A673 (cell line): ENCODE measurements around the gene TOM1L2. TPM values are rescaled to one million over a fixed set of nuclear protein-coding genes. Genes with fewer than 3 reads are reported as not detected.

Source experiments
- BruUV-seq: library from RNA; stranded (reverse); fragments of 400-500 nt; replicated peaks from 2 replicates; lab custom pipeline; 2021; lab: Mats Ljungman, UMichigan
- CTCF ChIA-PET: fragments of 300-600 bp; sonication (Branson Sonifier 250); formaldehyde crosslinking; loops from one replicate; lab custom pipeline; 2022; ENCODE audit warnings: antibody characterized with exemption; lab: Charles Lee
- POLR2A ChIA-PET: fragments of 300-600 bp; sonication (Branson Sonifier 250); formaldehyde crosslinking; loops from one replicate; lab custom pipeline; 2022; ENCODE audit warnings: antibody characterized with exemption; ENCODE audit not compliant: low non-redundant PET; lab: Charles Lee
- DNase-seq: peaks from one replicate; pipeline ENCODE4 v3.0.0-alpha.2; 2015; ENCODE audit warnings: low spot score
- H3K27ac ChIP-seq: fragments of 200-600 bp; sonication (generic); 2 replicates; pipeline ENCODE4 v1.5.1; 2016; ENCODE audit warnings: mixed run types, low read depth, mild to moderate bottlenecking, mixed read lengths, antibody characterized with exemption, low read length; ENCODE audit not compliant: poor library complexity, severe bottlenecking
- H3K27me3 ChIP-seq: fragments of 200-600 bp; sonication (generic); replicated peaks from 2 replicates; pipeline ENCODE4 v1.6.1; 2017; ENCODE audit warnings: mixed run types, low read depth, mild to moderate bottlenecking, mixed read lengths, antibody characterized with exemption, low read length; ENCODE audit not compliant: insufficient read depth, poor library complexity
- H3K36me3 ChIP-seq: fragments of 200-600 bp; sonication (generic); 2 replicates; pipeline ENCODE4 v1.6.1; 2016; ENCODE audit warnings: mixed run types, mild to moderate bottlenecking, mixed read lengths, antibody characterized with exemption, low read length; ENCODE audit not compliant: insufficient read depth, poor library complexity, severe bottlenecking
- H3K4me1 ChIP-seq: fragments of 200-600 bp; sonication (generic); 2 replicates; pipeline ENCODE4 v1.6.1; 2017; ENCODE audit warnings: mixed run types, mild to moderate bottlenecking, mixed read lengths, antibody characterized with exemption, low read length; ENCODE audit not compliant: insufficient read depth, poor library complexity, severe bottlenecking
- H3K4me3 ChIP-seq: fragments of 200-600 bp; sonication (generic); 2 replicates; pipeline ENCODE4 v1.5.1; 2016; ENCODE audit warnings: low read depth, mixed run types, mild to moderate bottlenecking, mixed read lengths, low read length; ENCODE audit not compliant: poor library complexity, severe bottlenecking
- H3K9me3 ChIP-seq: fragments of 200-600 bp; sonication (generic); 2 replicates; pipeline ENCODE4 v1.6.1; 2016; ENCODE audit warnings: mixed run types, low read depth, mild to moderate bottlenecking, mixed read lengths, antibody characterized with exemption, low read length; ENCODE audit not compliant: poor library complexity, severe bottlenecking
- EZH2 ChIP-seq: fragments of 200-600 bp; sonication (generic); IDR thresholded peaks from 2 replicates; pipeline ENCODE4 v1.6.1; 2017; ENCODE audit warnings: borderline replicate concordance, low read depth, mild to moderate bottlenecking, mixed read lengths, antibody characterized with exemption, low read length; ENCODE audit not compliant: poor library complexity, severe bottlenecking
- intact Hi-C: fragments of 100-400 bp; cut with micrococcal nuclease; formaldehyde crosslinking; loops from one replicate; pipeline ENCODE4 v1.10.0; 2022; ENCODE audit not compliant: unreplicated experiment
- total RNA-seq: library from RNA; stranded (reverse); gene quantifications from 2 replicates; pipeline ENCODE4 v1.2.3, GENCODE V29; 2021
- TF ChIP-seq, protein P1 (sequence below): fragments of 300-800, 200-600 bp; sonication (generic); conservative IDR thresholded peaks from 2 replicates; pipeline ENCODE4 v1.5.1; 2017; ENCODE audit warnings: low read depth, mild to moderate bottlenecking, antibody characterized with exemption, low read length, moderate library complexity, mixed read lengths

The TOM1L2 gene
- total RNA-seq, 1 experiment from 2014 or later: 10.0 TPM

- ChIA-PET CTCF (no interaction called here), POLR2A (no interaction called here)
- no peak for TF ChIP-seq EZH2
- TF ChIP-seq, protein P1, sequence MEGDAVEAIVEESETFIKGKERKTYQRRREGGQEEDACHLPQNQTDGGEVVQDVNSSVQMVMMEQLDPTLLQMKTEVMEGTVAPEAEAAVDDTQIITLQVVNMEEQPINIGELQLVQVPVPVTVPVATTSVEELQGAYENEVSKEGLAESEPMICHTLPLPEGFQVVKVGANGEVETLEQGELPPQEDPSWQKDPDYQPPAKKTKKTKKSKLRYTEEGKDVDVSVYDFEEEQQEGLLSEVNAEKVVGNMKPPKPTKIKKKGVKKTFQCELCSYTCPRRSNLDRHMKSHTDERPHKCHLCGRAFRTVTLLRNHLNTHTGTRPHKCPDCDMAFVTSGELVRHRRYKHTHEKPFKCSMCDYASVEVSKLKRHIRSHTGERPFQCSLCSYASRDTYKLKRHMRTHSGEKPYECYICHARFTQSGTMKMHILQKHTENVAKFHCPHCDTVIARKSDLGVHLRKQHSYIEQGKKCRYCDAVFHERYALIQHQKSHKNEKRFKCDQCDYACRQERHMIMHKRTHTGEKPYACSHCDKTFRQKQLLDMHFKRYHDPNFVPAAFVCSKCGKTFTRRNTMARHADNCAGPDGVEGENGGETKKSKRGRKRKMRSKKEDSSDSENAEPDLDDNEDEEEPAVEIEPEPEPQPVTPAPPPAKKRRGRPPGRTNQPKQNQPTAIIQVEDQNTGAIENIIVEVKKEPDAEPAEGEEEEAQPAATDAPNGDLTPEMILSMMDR: no peak
- DNase-seq: no peak
- BruUV-seq: no TSS peak
- H3K9me3 ChIP-seq: no peaks in the 10 kb centered on the region
- H3K4me3 ChIP-seq: no peak overlapping the region
- no peaks in the 10 kb centered on the region for H3K27me3 ChIP-seq
- no peaks in the 10 kb centered on the region for H3K36me3 ChIP-seq
- H3K27ac ChIP-seq: no peak overlapping the region
- no peaks in the 10 kb centered on the region for H3K4me1 ChIP-seq
- intact Hi-C loops: no loop called here
These were observed 11.6 kb downstream of the TOM1L2 start for GRCh38 chr17:17960500-17961030.

- BruUV-seq: no TSS peak
- H3K4me3 ChIP-seq: no peak overlapping the region
- POLR2A ChIA-PET: no interaction called here
These were observed 12.5 kb downstream of the TOM1L2 start for GRCh38 chr17:17959520-17960361.

GRCh38 chr17:17958982-17959381, 13.2 kb downstream of the TOM1L2 start:
- BruUV-seq: no TSS peak
- intact Hi-C loops: no loop called here
- Histone ChIP-seq H3K9me3 (no peaks in the 10 kb centered on the region), H3K27me3 (no peaks in the 10 kb centered on the region), H3K27ac (no peak overlapping the region), H3K4me3 (no peak overlapping the region), H3K4me1 (no peaks in the 10 kb centered on the region), H3K36me3 (no peaks in the 10 kb centered on the region)
- no peak for DNase-seq
- CTCF ChIA-PET: no interaction called here
- POLR2A ChIA-PET: no interaction called here
- TF ChIP-seq EZH2: no peak
- TF ChIP-seq, protein P1: no peak

More at GRCh38 chr17:17959520-17960361, 12.5 kb downstream of the TOM1L2 start:
- TF ChIP-seq EZH2: no peak
- TF ChIP-seq, protein P1: no peak
- no peaks in the 10 kb centered on the region for H3K9me3 ChIP-seq
- H3K36me3 ChIP-seq: no peaks in the 10 kb centered on the region
- intact Hi-C loops: no loop called here
- H3K4me1 ChIP-seq: no peaks in the 10 kb centered on the region
- H3K27ac ChIP-seq: no peak overlapping the region
- CTCF ChIA-PET: no interaction called here
- no peak for DNase-seq
- no peaks in the 10 kb centered on the region for H3K27me3 ChIP-seq
